Measurements from ENCODE around the gene AFF3.

DNA sequence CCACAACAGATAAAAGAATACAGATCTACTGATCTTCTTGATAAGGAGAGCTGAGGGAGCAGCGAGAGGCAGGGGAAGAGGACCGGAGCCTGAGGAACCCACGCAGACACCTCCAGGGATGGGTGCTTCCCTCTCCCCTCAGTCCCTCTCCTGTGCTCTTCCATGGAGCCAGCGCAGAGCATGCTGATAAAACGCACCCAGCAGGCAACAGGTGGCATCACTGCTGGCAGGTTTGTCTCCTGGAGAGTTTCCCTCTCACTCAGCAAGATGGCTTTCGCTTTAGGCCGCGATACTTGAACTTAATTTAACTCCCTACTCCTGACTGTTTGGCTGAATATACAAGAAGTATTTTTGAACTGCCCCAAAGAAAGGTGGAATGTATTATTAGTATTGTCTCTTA, 489.5 kb downstream of the AFF3 start:
- TF ChIP-seq PRDM15 (CRISPR knock-in tag; IDR thresholded peaks at IDR 0.05) (no peak), POLR2A (IDR thresholded peaks at IDR 0.05; ENCODE audit: low read depth, low read length) (no peak), JUND (IDR thresholded peaks at IDR 0.05; ENCODE audit: low read depth, low read length) (no peak), EZH2 (IDR thresholded peaks at IDR 0.05; ENCODE audit: borderline replicate concordance, control insufficient read depth, low read depth, low read length) (no peak)
- TF ChIP-seq, protein P1, sequence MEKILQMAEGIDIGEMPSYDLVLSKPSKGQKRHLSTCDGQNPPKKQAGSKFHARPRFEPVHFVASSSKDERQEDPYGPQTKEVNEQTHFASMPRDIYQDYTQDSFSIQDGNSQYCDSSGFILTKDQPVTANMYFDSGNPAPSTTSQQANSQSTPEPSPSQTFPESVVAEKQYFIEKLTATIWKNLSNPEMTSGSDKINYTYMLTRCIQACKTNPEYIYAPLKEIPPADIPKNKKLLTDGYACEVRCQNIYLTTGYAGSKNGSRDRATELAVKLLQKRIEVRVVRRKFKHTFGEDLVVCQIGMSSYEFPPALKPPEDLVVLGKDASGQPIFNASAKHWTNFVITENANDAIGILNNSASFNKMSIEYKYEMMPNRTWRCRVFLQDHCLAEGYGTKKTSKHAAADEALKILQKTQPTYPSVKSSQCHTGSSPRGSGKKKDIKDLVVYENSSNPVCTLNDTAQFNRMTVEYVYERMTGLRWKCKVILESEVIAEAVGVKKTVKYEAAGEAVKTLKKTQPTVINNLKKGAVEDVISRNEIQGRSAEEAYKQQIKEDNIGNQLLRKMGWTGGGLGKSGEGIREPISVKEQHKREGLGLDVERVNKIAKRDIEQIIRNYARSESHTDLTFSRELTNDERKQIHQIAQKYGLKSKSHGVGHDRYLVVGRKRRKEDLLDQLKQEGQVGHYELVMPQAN (conservative IDR thresholded peaks at IDR 0.05), result no peak

Data from GM12878 (cell line).